HG03575 (cell line): ENCODE measurements around the gene EFNA5.

Experiments
- ATAC-seq: cut with Tn5 transposase; IDR thresholded peaks from one replicate; pipeline ENCODE4 v1.9.1; 2021; ENCODE audit not compliant: unreplicated experiment, insufficient number of reproducible peaks, low FRiP score; ENCODE audit errors: extremely low read depth

EFNA5 gene

DNA sequence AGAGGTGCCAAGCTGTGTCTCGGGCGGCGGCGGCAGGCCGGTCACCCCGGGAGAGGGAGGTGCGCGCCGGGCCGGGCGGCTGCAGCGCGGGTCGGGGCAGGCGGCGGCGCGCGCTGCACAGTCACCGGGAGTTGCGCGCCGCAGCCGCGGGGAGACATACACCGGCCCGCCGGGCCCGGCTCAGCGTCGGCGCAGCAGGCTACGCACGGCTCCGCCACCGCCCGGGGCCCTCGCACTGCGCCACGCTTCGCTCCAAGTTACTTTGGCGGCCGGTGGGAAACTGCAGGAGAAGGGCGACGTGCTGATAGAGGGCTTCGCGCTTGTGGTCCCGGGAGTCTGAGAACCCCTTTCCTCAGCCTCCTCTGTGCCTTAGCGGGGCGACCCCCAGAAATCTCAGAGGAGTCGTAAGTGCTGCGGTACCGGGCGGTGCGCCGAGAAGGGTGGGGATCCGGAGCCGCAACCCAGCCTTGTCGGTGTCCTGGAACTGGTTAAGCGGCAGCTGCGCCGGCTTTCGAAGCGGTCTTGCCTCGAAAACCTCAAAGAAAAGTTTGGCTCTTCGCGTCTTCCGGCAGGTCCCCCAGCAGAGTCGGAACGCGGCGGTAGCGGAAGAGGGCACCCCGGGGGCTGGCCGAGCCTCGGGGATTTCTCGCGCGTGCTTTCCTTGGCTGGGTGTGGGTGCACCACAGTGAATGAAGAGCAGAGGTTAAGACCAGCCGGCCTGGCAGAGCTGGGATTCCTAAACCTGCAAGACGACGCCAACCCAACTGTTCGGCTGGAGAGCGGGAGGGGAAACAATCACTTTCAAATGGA is at the start of gene EFNA5:
Gene EFNA5, minus strand, starts transcription at position 6 of the 810 bp plus-strand sequence.
- ATAC-seq: no peak

DNA sequence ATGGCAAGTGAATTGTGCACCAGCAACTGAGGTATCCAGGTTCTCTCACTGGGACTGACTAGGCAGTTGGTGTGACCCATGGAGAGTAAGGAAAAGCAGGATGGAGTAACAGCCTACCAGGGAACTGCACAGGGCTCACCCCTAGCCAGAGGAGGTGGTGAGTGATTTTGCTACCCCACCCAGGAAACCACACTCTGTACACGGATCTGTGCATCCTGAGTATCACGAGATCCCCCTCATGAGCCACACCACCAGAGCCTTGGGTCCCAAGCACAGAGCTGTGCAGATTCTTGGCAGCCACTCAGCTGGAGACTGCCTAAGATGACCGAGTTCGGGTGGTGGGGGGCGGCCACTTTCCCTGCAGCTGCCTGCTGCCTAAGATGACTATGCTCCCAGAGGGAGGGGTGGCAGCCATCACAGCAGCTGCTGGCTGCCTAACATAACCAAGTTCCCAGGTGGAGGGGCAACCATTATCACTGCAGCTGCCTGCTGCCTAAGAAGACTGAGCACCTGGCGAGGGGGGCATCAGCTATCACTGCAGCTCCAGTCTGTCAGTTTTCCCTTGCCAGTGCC is 48.4 kb upstream of the EFNA5 start:
- no peak for ATAC-seq

DNA sequence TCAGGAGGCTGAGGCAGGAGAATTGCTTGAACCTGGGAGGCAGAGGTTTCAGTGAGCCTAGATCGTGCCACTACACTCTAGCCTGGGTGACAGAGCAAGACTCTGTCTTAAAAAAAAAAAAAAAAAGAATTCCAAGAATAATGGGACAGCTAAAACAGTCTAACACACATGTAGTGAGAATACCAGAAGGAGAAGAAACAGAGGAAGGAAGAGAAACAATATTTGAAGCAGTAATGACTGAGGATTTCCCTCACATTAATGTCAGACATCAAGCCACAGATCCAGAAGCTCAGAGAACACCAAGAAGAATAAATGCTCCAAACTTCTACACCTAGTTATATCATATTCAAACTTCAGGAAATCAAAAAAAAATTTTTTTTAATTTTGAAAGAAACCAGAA is 47.1 kb upstream of the EFNA5 start:
- ATAC-seq: no peak

DNA sequence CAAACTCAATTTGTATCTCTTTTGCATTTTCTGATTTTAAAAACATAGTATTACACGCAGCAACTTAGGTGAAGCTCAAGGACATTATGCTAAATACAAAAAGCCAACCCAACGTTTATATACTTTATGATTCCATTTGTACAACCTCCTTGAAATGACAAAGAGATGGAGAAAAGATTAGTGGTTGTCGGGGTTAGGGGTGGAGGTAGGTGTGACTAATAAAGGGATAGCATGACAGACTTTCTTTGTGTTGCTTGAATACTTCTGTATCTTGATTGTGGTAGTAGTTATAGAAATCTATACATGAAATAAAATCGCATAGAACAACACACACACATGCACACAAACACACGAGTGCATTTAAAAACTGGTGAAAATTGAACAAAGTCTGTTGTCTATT is 42.5 kb upstream of the EFNA5 start:
- ATAC-seq: no peak

DNA sequence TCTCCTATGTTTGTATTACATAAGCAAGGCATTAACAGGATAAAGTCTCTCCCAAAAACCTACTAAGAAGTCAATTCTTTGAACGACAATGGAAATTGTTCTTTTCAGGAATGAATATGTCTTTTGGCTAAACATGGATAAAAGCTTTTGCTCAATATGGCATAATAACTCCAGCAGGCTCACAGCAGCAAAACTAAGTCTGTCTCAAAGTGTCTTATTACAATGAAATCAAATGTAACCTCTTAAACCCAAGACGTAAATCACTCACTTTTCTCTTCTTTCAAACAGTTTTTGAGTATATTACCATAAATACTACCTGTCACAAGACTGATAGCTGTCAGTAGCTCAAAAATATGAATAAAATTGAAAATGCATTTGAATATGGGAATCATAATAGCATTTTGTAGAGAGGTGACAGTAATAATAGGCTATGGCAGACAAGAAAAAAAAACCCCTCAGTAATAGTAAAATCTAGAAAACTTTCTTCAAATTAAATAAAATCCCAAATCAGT is 41.7 kb upstream of the EFNA5 start:
- ATAC-seq: no peak

DNA sequence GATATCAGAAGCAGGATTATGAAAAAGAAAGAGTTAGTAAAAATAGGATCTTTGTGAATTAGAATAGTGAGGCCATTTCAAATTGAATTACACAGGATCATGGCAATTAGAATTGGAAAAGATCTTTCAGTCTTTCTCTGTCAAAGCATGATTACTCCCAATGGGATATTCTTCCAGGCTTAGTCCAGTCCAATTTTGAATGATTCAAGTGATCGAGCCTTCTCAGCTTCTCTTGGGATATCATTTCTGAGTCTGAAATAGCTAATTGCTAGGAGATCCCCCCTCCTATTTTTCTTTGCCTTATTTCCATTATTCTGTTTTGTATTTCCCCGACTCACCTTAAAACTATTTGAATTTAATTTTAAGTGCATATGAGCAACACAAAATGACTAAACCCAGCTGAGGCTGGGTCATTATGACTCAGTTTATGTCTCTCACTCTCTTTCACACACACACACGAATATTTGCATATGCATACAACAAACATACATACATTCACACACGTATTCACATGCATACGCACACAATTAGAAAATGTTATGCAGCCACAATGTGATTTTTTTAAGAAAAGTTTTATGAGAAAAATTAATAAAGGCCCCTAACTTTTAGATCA is 34.8 kb upstream of the EFNA5 start:
- ATAC-seq: no peak

DNA sequence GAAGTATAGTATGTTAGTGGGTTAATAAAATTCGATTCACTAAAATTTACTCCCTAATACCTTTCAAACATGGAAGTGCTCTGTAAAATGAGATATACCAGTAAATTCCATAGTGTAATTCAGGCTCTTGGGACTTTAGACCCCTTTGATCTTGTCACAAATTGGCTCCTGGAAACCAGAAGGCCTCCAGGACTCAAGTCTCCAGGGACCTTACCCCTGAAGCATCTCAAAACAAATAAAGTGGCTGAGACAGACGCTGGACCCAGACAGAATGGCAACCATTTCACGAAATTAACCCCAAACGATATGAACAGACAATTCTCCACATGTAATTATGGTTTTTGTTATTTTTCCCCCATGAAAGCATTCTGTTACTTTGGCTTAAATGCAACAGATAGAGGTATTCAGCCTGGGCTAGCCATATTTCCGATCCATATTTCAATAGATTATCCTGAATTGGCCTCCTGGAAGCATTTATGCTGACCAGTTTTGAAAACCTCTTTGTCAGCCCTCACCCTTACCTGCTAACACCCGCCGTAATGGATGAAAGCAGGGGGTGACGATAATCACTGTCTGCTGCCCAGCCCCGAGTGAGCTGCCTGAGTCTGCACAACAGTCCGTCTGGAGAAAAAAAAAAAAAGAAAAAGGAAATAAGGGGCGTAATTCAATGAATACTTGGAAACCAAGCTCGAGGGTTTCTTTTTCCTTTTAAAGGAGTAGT is 34.1 kb upstream of the EFNA5 start:
- no peak for ATAC-seq

DNA sequence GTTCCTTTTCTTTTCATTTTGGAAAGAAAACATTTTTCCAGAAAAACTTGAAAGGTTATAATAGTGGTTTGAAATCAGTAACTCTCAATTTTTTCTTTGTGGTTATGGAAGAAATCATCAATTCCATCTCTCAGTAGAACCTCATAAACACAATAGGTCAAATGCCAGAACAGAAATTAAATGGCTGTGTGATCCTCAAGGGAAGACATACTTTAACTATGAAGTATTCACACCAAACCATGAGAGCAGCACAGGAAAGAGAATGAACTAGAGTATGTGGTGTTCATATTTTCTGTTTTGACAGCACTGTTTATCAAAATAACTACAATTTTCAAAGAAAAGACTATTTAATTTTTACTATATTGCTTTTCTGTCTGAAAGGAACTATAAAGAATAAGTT is 29.7 kb upstream of the EFNA5 start:
- no peak for ATAC-seq

DNA sequence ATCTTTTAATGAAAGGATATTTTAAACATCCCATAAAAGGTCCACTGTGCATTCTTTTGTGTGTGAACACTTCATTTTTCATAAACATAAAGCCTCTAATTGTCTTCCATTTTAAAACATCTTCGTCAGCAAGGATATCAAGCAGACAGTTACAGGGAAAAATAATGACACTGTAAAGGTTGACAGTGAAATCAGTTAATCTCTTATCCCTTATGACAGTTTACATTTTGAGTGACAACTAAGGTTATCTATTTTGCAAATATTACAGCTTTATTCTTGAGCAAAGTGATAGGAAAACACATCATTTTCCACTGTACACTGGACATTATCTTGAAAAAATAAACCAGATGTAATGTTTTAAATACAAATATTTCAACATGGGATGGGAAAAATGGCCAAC is 28.7 kb upstream of the EFNA5 start:
- no peak for ATAC-seq

DNA sequence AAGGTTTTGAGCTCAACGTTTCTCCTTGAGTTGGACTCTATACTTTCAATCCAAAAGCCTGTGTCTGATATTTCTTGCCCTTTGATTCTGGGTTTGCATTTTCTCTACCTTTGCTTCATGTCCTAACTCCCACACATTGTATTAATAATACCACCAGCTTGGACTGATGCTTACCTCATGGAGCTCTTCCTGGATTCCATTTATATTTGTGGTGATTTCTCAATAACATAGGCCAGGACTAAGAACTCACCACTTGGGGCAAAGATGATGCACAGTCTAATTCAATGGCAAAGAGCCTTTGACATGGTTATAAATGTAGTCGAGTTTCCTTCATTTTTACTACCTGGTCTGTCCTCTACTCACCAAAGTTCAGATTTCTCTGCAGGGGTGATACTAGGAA is 27.5 kb upstream of the EFNA5 start:
- ATAC-seq: no peak

DNA sequence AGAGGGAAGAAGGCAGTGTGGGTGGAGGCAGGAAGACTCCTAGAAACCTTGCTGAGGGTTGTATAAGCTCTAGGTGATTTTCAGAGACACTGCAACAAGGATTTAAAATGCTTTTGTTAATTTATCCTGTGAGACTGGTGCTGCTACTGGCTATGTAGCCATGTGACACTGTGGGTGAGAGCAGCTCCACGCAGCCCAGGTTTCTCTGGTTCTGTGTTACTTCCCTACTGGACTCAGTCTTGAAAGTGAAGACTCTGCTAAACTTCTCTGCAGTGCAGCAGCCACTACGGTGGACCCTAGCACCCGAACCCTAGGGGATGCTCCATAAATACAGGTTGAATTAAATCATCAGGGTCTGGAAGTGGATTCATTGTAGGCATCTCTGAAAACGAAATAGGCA is 25.8 kb upstream of the EFNA5 start:
- no peak for ATAC-seq

DNA sequence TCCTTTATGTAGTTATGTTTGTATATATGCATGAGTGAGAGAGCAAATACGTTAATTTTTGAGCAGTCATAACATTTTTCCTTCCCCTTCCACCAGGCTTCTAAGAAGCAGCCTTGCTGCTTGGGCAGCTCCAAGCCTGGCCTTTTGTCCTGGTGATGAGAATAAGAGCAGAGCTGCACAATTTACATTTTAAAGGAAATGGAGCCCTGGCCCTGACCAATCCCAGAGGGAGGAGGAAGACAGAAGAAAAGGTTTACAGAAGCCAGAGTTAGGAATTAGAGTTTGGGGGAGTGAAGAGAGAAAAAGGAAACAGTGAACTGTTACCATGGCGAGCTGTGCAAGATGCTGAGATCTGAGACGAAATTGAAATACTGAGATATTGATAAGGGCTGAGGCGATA is 25.3 kb upstream of the EFNA5 start:
- no peak for ATAC-seq

DNA sequence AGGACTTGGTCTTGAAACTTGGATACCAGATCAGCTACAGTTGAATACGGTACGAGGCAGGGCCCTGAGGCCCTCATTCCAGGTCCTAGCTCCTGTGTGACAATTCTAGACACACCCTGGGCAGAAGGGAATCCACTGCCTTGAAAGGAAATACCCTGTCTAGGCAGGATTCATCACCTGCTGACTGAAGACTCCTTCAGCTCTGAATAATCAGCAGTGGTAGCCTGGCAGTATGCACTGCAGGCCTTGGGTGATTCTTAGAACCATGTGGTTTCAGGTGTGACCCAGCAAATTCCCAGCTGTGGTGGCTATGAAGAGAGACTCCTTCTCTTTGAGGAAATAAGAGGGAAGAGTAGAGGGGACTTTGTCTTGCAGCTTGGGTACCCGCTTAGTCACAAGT is 17.2 kb upstream of the EFNA5 start:
- no peak for ATAC-seq

DNA sequence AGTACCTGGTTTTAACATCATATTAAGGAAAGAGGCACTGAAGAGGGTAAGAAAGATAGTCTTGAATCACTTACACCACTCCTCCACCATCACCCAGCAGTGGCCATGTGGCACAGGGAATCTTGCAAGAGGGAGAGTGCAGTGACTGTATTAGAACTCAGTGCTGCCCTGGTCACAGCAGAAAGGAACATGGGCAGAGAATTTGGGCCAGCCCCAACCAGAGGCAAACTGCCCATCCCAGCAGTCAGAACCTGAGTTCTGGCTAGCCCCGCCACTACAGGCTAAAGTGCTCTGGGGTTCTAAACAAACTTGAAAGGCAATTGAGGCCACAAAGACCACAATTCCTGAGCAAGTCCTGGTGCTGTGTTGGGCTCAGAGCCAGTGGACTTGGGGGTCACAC is 16.7 kb upstream of the EFNA5 start:
- no peak for ATAC-seq

DNA sequence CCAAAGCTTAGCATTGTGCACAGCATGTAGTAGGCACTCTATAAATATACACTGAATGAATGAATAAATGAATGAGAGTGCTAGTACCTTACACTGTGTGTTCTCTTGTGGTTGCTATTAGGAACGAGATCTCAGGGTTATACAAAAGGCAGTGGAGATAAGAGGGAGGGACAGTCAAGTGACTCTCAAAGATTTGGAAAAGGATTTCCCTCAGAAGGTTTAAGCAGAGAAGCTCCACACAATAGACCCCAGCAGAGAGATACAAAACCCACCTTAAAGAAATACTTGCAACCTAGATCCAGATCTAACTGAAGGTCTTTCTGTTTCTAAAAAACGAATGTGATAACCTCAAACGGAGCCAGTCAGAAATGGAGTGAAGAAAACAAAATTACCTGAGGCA is 11.8 kb upstream of the EFNA5 start:
- ATAC-seq: no peak

DNA sequence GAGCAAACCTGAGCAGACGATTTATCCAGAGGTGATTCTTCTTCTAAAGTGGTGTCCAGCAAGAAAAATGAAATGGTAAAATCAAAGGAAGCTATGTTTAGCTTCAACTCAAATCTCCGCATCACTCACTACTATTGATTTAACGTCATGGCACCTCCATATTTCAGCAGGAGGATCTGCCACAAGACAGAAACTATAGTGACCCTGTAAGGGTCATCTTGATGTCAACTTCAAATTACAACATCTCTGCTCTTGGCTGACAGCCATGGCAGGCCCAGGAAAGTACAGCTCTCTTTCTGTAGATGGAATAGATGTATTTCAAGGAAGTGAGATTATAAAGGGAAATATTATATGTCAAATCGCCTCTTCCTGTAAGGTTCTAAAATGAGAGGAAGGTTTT is 10.1 kb upstream of the EFNA5 start:
- ATAC-seq: no peak

DNA sequence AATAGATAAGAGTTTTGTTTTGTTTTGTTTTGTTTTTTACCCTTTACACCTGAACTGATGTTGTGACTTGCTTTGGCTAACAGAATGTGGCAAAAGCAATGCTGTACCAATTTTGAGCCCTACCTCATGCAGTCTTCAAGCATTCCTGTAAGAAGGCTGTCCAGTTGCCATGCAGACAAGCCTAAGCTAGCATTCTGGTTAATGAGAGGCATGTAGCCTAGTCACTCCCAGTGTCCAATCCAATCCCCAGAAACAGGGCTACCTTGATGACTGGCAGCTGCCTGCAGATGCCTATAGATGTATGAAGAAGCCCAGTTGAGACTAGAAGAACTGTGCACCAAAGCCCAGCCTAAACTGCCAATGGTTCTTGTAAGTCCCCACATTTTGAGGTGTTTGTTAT is 9.4 kb upstream of the EFNA5 start:
- no peak for ATAC-seq

DNA sequence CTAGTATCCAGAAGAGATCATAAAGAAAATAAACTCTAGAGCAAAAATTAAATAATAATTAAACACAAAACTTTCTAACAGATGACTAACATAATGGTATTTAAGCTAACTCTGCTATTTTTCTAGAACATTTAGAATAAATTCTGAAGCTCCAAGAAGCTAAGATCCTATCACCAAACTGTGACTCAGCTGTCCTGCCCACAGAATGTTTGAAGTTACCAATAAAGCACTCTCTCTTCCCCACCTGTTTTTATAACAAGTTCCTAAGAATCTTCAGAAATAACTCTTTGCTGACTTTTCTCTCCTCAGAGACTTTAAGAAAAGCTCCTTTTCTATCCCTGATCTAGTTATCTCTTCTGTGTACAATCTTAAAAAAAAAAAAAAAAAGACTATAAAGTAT is 6.0 kb upstream of the EFNA5 start:
- no peak for ATAC-seq

DNA sequence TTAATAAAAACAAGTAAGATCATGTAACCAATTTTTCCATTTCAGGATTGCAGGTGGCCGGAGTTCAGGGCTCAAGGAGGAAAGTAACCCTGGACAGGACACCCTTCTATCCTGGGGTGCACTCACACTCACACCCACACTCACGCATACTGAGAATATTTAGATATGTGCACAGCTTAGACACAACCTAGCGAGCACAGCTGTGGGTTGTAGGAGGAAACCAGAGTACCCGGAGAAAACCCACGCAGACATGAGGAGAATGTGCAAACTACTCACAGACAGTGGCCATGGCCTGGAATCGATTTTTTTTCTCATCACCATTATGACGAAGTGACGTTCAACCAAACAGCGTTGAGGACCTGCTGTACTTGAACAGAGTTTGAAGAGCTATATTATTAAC is 4.5 kb upstream of the EFNA5 start:
- no peak for ATAC-seq

DNA sequence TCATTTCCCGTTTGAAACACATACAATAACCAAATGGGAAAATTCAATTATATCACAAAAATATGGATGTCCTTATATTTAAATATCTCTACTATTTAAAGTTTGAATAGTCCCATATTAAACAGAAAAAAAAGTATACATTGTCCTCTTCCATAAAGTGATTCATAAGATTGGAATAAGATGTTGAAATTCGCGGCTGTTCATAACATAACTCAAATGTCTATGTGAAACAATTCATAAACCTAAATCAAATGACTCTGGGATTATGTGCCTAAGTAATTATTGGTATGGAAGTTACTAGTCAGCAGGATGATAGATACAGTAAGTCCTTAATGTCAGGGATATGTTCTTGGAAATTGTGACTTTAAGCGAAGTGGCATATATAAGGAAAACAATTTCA is 3.9 kb upstream of the EFNA5 start:
- ATAC-seq: no peak
